ENCODE data around the gene EPS8L2. TPM values are rescaled to one million over a fixed set of nuclear protein-coding genes. Genes with fewer than 3 reads are reported as not detected.

EPS8L2 gene
- total and polyA plus RNA-seq, 2 of the 13 experiments (the other 11 are each of a cell fraction or from before 2014, with no cell fraction given), result 89.3 to 416 TPM

- TF ChIP-seq THRA (CRISPR knock-in tag; IDR thresholded peaks at IDR 0.05; ENCODE audit: borderline replicate concordance) (peak; percentile 94), ZNF619 (CRISPR knock-in tag; IDR thresholded peaks at IDR 0.05) (peak; percentile 77), DMTF1 (CRISPR knock-in tag; IDR thresholded peaks at IDR 0.05) (no peak), GATAD1 (CRISPR knock-in tag; IDR thresholded peaks at IDR 0.05) (peak; percentile 78), POLR2AphosphoS5 (IDR thresholded peaks at IDR 0.05; ENCODE audit: low read depth, low read length) (peak; percentile 85), ZNF747 (CRISPR knock-in tag; IDR thresholded peaks at IDR 0.05; ENCODE audit: borderline replicate concordance) (peak; percentile 88; the same call in 1 of the 2 replicates), SNAPC2 (CRISPR knock-in tag; IDR thresholded peaks at IDR 0.05) (peak; percentile 69), ZNF501 (CRISPR knock-in tag; IDR thresholded peaks at IDR 0.05) (peak; percentile 64), ELF4 (CRISPR knock-in tag; IDR thresholded peaks at IDR 0.05; ENCODE audit: borderline replicate concordance) (peak; percentile 98; the same call in 1 of the 2 replicates), RAD51 (IDR thresholded peaks at IDR 0.05; ENCODE audit: borderline replicate concordance) (no peak), KLF11 (CRISPR knock-in tag; IDR thresholded peaks at IDR 0.05) (0 out of 2 replicates have a peak, but pooled peaks have one; percentile 67), NFE2 (CRISPR knock-in tag; IDR thresholded peaks at IDR 0.05) (no peak), ZNF589 (CRISPR knock-in tag; conservative IDR thresholded peaks at IDR 0.05) (peak; percentile 44; the same call in 1 of the 2 replicates), IRX3 (CRISPR knock-in tag; IDR thresholded peaks at IDR 0.05; ENCODE audit: borderline replicate concordance, low read depth) (no peak), GABPA (IDR thresholded peaks at IDR 0.05; ENCODE audit: low read depth, low read length) (no peak), GABPA (CRISPR knock-in tag; IDR thresholded peaks at IDR 0.05; ENCODE audit: low read depth) (peak; percentile 90), PRDM10 (CRISPR knock-in tag; IDR thresholded peaks at IDR 0.05; ENCODE audit: low read depth) (peak; percentile 58; the same call in 1 of the 2 replicates), ZNF530 (CRISPR knock-in tag; IDR thresholded peaks at IDR 0.05; ENCODE audit: low read depth) (no peak), ZGPAT (CRISPR knock-in tag; IDR thresholded peaks at IDR 0.05) (peak; percentile 59; the same call in 1 of the 2 replicates)
- TF ChIP-seq, protein P1, sequence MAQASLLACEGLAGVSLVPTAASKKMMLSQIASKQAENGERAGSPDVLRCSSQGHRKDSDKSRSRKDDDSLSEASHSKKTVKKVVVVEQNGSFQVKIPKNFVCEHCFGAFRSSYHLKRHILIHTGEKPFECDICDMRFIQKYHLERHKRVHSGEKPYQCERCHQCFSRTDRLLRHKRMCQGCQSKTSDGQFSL (CRISPR knock-in tag; IDR thresholded peaks at IDR 0.05), result peak; percentile 73; the same call in 1 of the 2 replicates
These were observed 1.0 kb upstream of the EPS8L2 start (continued) for GRCh38 chr11:704781-705645.

All from HepG2 (cell line).